DMS153 (cell line): ENCODE results near the gene HERPUD2.
"Not testable (repeated sequence)": the region's sequence is repeated elsewhere in the genome, so short reads cannot be mapped to it uniquely, and the experiment has no call there.

ENCODE experiments used
- DNase-seq: peaks from one replicate; lab custom pipeline; 2025; lab: John Stamatoyannopoulos, UW

HERPUD2 gene

DNA sequence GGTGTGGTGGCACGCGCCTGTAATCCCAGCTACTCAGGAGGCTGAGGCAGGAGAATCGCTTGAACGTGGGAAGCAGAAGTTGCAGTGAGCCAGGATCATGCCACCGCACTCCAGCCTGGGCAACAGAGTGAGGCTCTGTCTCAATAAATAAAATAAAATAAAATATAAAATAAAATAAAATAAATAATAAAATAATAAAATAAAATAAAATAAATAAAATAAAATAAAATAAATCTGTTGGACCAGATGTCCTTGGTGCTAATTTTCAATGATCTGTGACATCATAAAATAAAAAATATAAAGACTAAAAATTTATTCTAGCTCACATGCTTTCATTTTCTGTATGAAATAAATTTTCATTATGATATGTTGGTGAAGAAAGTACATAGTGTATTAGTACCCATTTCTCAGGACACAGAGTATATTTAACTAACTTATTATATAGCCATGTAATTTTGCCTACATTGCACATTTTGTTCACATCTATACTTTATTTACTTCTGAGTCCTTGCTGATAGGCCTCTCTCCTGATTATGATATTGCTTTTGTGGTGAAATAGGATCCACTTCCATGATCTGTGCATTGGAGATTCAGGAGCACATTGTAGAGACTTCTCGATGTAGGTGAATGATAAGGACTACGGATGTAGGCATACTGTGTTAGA lies 17.8 kb upstream of the HERPUD2 start:
- DNase-seq: no peak

DNA sequence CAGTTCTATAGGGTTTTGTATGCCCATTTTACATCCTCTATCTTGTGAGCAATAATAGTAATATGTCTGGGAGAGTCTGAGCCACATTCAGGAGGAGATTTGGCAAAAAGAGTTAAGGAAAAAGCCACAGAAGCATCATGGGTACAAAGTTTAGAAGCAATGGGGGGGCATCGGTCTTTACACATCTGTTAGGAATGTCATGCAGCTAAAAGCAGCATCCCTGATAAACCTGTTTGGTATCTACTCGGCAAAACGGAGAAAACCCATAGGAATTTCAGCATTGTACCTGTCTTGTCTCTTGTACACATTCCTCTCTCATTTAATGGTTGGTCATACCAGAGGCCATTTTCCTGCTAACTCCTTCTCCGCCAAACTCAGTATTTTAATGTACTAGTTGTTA lies 12.5 kb upstream of the HERPUD2 start:
- no peak for DNase-seq

DNA sequence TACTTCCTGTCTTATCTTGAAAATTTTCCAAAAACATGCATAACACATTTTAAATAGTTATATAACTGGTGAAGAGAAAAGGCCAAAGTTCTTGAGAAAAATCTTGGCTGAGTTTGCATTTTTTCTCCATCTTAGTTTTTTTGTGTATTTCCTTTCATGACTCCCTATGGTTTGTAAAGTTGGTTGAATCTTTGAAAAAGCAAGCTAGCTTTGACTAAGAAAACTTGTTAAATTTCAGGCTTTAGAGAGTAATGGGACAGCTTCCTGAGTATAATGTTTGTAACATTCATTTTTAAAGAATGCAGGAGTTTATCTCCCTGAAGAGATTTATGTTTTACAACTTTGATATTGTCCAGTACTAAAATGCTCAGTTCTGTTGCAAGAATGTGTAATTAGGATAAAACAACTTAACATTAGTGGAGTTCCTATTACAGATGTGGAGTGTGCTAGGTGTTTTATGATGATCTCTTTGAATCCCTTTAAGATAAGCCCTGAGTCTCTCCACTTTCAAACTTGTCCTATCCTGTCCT lies 11.1 kb upstream of the HERPUD2 start:
- DNase-seq: no peak

DNA sequence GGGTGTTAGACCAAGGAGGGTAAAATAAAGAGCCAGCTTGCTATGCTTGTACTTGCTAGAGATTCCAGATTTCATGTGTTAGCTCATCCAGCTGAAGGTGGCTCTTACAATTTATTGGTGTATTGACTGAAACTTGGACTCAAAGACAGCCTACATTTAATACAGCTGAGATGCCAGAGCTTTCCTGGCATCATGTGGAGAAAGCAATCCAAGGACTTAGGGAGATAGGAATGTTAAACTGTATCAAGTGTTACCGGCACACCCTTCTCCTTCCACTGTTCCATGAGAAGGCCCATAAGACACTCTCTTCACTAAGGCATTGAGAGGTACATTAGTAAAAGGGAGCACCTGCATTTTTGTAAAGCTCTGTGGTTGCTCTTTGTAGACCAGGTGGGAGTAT lies 9.3 kb upstream of the HERPUD2 start:
- DNase-seq: no peak

DNA sequence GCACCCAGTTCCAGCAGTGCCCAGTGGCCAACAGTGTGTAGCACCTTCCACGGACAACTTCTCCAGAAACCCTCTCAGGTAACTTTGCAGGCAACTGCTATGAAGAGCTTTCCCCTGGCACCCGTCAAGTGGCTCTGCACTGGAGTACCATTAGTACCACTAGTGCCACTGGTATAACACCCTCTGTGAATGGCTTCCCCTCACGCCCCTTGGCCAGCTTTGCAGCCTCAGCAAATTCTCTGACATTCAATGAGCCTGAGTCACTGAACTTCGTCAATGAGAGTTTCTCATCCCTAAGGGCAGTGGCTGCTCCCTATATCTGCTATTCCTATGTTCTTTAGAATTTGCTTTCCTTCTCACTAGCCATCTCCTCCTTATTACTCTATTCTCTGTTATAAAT lies 7.6 kb upstream of the HERPUD2 start:
- DNase-seq: no peak

DNA sequence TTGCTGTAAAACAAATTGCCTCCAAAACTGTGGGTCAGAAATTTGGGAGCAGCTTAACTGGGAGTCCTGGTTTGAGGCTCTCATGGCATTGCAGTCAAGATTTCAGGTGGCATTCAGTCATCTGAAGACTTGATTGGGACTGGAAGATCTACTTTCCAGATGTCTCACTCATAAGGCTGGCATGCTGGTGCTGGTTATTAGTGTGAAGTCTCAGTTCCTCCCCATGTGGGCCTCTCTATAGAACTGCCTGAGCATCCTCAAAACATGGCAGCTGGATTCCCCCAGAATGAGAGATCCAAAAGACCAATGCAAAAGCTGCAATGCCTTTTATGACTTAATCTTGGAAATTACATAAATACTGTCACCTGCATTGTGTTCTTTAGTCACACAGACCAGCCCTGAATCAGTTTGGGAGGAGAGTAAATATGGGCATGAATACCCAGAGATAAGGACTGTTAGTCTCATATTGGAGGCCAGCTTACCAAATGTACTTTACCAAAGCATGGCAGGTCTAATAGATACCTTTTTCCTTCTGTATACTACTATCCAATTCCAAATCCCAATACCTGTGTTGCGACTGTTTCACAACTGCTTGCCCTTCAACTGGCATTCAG lies 6.5 kb upstream of the HERPUD2 start:
- no peak for DNase-seq

DNA sequence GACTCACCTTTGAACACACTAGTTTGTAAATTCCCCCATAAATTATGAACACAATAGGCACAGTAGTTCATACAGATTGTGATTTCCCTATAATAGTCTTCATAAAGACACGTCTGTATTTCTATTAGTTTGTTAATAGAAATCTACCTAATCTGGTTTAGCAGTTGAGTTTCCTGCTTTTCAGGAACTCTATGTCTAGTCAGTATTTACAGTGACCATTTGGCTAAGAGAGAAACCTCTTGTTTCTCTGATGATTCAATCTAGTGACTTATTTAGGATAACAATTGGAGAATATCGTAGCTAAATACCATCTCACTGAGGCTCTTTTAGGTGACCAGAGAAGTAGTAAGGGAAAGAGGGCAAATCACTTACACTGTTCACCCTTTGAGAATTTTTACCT lies 5.9 kb upstream of the HERPUD2 start:
- no peak for DNase-seq

DNA sequence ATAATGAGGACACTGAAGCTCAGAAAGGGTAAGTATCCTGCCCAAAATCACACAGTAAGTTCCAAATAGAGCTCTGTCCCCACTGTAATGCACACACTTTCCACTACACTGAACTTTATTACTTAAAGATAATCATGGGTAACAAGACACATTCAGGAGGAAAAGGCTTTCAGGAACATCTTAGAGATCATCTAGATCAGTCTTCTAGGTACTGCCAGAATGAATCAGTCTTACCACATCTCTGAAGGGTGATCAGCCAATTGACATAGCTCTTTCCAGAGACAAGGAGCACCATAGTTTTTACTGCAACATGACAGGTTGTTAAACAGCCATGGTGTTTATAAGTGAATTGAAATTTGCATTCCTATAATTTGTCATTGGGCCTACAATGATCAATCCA lies 5.4 kb upstream of the HERPUD2 start:
- DNase-seq: no peak

DNA sequence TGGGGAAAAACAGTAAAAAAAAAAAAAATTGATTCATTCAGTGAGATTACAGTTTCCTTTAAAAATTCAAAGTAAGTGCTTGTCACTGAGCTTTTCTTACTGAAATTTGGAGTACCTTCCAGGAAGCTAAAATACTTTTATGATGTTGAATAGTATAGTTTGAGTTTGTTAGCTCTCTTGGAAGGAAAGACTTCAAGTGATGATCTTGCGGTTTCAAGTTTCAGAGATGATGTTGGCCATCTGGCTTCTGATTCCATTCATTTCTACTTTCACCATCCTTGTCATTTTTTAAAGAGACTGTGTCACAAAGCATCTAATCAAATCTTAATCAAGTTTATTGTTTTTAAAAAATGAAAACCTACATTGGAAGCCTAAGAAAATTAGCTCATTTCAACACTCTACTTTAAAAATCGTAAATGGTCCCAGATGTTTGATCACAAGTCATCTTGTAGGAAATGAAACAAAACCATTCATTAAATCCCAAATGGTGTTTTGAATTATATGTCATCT lies 4.9 kb upstream of the HERPUD2 start:
- DNase-seq: no peak

DNA sequence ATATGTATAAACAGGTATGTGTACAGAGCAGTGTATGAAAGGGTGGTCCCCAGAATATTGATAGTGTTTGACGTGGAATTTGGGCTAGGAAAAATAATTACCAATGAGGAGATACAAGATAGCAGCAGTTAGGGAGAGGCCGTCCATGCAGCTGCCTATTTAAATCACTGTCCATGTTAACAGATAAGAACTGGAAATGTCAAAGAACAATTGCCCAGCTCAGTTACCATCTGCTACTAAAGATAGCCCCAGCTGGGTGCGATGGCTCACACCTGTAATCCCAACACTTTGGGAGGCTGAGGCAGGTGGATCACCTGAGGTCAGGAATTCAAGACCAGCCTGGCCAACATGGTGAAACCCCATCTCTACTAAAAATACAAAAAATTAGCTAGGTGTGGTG lies 3.4 kb upstream of the HERPUD2 start:
- not testable (repeated sequence) for DNase-seq

DNA sequence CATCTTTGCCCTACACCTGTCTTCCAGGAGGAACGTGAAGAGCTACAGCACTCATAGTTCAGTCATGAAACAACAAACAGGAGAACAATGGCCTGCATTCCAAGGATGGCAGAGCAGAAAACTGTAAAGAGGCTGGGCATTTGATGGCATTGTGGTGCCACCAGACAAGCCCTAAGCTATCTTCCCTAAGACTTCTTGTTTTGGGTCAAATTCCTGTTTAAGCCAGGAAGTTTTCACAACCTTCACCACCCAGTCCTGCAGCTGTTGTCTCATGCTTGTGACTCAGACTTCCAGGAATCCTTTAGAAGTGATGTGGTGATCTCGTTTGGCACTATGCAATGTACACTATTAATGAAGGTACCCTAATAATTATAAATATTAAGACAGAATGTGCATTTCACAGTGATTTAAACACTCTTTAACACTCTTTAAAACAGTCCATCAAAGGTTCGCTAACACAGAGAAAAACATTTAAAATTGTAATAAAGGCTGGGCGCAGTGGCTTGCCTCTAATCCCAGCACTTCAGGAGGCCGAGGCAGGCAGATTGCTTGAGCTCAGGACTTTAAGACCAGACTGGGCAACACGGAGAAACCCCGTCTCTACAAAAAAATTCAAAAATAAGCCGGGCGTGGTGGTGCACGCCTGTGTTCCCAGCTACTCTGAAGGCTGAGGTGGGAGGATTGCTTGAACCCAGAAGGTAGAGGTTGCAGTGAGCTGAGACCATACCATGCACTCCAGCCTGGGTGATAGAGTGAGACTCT lies 2.7 kb upstream of the HERPUD2 start:
- DNase-seq: no peak

DNA sequence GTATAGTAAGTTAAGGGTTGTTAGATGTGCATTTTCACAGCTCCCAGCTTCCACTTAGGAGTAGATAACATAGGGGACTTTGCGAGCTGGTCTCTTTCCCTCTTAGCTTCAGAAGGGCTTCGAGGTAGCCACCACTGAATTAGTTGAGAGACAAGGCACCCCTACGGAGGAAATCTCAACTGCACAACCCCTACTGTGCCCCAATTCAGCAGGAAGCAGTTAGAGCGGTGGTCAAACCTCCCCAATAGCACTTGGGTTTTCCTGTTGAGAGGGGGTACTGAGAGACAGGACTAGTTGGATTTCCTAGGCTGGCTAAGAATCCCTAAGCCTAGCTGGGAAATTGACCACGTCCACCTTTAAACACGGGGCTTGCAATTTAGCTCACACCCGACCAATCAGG lies 1.1 kb upstream of the HERPUD2 start:
- no peak for DNase-seq

DNA sequence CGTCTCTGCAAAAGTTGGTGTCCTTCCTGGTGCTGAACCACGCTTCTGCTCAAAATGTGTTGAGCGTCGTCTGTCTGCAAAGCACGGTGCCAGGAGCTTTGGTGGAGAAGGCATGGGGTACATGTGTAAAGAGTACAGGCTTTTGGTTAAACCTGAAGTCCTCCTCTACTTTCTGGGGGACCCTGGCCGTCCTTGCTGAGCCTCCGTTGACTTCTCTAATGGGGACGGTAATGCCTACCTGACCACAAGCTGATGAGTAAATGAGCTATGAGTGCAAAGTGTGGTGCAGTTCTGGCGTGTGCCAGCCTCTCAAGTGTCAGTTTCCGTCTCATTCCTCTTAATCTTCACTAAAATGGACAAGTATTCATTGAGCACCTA lies 527 bp upstream of the HERPUD2 start:
- DNase-seq: no peak

DNA sequence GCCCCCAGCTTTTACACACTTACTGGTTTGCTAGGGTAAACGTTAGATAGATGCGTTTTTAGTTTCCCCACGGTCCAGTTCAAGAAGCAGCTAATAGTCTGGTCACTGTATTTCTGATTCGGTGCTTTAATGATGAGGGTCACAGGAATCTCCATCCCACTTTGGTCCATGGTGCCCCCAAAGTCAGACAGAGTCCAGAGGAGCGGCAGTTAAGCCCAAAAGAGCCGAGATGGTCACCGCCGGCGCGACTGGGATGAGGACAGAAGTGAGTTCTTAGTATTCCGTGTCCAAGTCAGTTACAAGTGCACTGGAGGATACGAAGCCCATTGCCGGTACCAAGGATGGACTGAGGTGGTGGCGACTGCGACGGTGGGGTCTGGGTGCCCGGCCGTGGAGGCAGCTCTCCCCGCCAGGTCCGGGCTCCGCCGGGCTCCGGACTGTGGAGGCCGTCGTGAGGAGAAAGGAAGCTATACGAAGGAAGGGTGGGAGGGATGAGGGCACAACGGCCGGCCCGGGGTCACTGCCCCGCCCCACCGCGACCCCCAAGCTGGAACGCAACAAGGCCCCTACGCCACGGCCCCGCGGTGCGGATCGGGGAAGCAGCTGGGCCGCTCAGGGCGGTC lies 663 bp downstream of the HERPUD2 start:
- no peak for DNase-seq

DNA sequence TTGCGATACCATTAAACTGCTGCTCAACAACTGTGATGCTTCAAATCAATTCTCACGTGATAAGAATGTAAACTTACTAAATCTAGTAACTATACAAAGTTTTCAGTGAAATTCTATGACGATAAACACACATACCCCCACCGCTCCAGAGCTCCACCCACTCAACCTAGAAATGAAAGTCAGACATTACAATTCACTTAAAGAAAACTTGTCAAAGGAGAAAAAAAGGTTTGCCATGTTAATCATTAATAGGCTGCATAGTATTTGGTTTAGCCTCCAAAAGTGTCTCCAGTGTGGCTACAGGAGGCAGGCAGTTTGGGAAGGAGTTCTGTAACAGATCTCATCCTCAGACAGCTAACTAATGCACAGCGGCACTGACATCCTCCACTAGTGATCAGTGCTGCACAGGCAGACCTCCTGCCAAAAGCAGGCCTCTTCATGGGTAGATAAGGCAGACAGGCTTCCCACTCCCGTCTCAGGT lies 3.1 kb downstream of the HERPUD2 start:
- DNase-seq: no peak

DNA sequence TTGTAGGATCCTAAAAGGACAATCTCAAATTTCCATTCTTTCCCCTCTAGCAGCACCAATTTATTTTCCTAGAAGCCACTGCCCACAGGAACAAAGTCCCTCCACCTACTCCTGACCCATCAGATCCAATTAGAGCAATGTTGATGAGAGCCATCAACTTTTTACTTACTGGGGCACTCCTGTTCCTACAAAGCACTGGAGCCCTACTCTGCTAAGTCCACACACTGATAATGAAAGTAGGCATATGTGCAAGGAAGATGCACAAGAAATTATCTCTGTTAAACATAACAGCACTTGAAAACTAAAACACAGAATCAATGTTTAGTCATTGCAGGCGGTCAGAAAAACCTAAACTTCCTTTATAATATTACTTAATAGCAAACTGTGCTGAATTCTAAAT lies 3.6 kb downstream of the HERPUD2 start:
- no peak for DNase-seq

DNA sequence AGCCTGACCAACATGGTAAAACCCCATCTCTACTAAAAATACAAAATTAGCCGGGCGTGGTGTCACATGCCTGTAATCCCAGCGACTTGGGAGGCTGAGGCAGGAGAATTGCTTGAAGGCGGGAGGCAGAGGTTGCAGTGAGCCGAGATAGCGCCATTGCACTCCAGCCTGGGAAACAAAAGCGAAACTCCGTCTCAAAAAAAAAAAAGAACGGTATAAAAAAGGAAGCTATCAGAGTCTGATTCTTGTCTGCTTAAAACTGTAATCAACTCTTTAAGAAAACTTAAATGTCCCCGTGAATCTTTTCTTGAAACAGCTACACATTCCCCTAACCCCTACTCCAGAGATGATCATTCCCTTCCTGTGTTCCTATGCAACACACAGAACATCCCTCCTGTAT lies 4.3 kb downstream of the HERPUD2 start:
- not testable (repeated sequence) for DNase-seq

DNA sequence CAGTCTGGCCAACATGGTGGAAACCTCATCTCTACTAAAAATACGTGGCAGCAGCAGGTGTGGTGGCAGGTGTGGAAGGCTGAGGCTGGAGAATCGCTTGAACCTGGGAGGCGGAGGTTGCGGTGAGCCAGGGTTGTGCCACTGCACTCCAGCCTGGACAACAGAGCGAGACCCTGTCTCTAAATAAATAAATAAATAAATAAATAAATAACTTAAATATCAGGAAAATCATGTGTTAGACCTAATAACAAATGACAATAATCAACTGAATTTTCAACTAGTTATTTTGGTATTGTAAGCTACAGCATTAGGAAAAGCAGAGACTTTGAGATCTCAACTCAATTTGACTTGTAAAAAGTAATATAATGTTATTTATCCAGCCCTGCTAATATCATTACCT lies 9.2 kb downstream of the HERPUD2 start:
- no peak for DNase-seq

DNA sequence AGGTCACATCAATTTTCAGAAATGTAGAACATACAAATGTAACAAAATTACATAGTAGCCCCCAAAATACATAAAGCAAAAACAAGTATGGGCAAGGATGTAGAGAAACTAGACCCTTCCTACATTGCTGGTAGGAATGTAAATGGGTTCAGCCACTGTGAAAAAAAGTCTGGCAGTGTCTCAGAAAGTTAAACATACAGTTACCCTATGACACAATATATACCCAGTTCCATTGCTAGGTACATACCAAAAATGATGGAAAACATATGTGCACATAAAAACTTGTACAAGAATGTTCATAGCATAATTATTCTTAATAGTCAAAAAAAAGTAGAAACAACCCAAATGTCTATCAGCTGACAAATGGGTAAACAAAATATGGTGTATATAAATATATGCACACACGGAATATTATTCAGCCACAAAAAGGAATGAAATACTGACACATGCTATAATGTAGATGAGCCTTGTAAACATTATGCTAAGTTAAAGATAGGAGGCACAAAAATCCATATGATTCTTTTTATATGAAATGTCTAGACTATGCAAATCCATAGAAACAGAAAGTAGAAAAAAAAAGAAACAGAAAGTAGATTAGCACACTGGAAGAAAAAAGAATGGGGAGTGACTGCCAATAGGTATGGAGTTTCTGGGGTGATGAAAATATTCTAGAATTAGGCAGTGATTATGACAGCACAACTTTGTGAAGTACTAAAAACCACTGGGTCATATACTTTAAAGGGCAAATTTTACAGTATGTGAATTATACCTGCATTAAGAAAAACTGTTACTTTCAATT lies 13.5 kb downstream of the HERPUD2 start:
- no peak for DNase-seq

DNA sequence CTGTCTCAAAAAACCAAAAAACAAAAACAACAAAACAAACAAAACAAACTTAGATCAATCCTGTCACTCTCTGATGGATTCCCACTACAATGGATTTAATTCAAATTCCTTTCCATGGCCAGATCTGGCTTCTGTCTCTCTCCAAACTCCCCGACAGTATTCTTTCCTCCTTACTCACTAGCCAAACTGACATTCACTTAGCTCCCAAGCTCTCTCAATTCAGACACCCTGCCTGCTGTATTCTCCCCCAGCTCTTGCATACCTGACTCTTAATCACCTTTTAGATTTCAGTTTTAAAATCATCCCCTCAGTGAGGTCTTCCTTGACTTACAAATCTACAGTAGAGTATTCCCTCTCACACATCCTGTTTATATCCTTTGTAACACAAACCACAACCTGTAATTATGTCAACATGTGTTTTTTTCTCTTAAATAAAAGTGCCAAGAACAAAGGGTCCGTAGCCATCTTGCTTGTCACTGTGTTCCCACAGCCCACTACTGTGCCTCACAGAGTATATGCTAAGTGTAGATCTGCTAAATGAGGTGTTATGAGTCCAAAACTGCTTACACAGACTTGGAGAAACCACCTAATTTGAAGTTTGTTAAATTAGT lies 14.4 kb downstream of the HERPUD2 start:
- no peak for DNase-seq
